Ecto neural progenitor cell (in vitro differentiated cells): ENCODE measurements around the gene NBAS.
"Not testable (repeated sequence)": the region's sequence is repeated elsewhere in the genome, so short reads cannot be mapped to it uniquely, and the experiment has no call there.

Experiments used
- DNase-seq: peaks from one replicate; pipeline ENCODE4 v3.0.0-alpha.2; 2018; ENCODE audit warnings: low spot score

NBAS gene

GRCh38 chr2:15559379-15560139 lies 1.6 kb downstream of the NBAS start:
- DNase-seq, result no peak

DNA sequence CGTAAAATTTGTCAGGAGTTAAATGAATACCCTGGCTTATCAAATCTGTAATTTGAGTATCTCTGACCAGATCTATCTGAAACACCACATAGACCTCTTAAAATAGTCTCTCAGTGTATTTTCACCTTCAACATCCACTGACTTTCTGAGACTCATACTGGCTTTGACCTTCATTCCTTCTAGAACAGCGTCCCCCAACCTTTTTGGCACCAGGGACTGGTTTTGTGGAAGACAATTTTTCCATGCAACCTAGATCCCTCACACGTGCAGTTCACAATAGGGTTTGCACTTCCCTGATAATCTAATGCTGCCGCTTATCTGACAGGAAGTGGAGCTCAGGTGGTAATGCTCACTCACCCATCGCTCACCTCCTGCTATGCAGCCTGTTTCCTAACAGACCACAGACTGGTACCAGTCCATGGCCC lies 3.2 kb downstream of the NBAS start:
- DNase-seq, result no peak

GRCh38 chr2:15556311-15556930 lies 4.7 kb downstream of the NBAS start:
- no peak for DNase-seq

DNA sequence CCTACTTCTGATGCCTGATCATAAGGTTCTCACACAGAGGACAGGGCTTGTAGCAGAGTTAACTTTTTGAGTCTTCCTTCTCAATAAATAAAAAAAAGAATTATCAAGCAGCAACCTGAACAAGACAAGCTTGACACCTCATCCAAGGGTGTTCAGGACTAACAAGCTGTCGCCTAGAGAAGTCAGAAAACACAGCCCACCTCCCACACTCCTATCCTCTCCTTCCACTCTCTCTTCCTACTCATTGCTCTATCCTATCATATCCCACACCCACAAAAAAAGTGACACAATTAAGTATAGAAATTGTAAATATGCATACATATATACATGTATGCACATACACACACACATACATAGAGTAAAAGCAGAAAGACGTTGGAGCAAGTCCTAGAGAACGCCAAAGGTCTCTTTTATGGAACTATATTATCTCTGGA lies 5.4 kb downstream of the NBAS start:
- no peak for DNase-seq

DNA sequence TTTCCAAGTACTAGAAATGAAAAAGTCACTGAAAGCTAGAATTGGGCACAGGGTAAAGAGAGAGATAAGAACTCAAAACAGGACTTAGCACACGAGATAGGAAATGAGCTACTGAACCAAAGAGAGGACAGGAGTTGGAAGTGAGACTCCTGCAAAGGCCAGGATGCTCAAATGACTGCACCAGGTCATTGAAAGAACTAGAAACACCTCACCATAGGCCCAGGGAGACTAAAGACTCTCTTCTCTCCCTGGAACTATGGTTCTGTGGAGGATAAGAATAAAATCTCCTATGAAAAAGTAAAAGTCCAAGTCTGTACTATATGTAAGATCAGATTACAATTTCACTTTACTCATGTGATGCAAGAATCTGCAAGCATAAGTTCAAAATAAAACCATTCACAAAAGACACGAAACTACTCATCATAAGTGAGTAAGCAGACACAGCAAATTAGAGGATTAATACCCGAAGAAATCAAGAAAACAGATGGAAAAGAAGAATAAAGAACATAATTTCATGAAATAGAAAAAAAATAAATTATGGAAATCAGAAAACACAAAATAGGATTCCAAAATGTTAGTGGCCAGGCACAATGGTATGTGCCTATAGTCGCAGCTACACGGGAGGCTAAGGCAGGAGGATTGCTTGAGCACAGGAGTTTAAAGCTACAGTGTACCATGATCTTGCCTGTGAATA lies 6.5 kb downstream of the NBAS start:
- DNase-seq, result no peak

- no peak for DNase-seq
Measured at GRCh38 chr2:15553951-15554350, 7.2 kb downstream of the NBAS start.

GRCh38 chr2:15553519-15553918 lies 7.6 kb downstream of the NBAS start:
- no peak for DNase-seq

GRCh38 chr2:15548974-15549373 lies 12.2 kb downstream of the NBAS start:
- DNase-seq, result no peak

DNA sequence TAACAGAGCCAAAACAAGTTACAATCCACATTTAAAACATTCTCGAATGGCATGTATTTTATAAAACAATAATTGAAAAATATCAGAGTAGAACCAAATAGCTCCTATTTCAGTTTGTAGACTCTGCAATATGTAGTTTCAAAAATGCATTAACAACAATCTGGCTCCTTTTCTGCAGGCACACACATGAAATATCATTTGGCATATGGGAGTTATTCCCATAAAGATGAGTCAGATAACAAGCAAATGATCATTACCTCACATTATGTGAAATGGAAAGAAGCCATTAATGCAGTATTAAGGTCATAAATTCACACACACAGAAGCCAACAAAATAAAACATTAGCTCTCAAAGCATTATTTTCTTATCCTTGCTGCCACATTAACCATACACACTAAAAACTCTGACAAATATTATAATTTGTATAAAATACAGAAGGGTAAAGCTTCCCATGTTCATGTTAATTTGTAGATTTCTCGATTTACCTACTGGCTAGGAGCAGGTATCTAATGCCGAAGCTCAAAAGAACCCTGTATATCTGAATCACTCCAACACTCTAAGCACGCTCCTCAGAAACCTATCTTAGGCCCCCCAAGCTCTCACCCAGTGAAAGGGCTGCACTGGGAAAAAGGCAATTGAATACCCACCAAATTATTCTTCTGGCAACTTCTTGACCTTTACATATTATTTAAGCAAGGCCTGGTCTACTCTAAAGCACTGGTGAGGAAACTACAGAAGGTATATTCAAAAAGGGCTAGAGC lies 13.8 kb downstream of the NBAS start:
- DNase-seq, result no peak

- DNase-seq, result no peak
Measured at GRCh38 chr2:15546297-15547098, 14.6 kb downstream of the NBAS start.

DNA sequence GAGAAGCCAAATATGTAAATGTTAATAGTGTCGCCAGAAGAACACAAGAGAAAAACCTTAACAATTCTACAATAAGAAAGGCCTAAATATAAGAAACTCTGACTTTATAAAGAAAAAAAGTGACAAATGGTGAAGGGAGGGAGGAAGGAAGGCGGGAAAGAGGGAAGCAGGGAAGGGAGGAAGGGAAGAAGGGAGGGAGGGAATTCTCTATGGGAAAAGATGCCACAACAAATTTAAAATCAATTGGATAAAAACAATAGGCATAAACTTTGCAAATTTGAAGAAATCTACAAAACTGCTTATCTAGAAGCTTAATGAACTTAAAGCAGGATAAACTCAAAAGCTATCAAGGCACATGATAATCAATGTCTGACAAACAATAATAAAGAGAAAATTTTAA lies 16.9 kb downstream of the NBAS start:
- DNase-seq, result no peak

- no peak for DNase-seq
Measured at GRCh38 chr2:15543541-15543940, 17.6 kb downstream of the NBAS start.

DNA sequence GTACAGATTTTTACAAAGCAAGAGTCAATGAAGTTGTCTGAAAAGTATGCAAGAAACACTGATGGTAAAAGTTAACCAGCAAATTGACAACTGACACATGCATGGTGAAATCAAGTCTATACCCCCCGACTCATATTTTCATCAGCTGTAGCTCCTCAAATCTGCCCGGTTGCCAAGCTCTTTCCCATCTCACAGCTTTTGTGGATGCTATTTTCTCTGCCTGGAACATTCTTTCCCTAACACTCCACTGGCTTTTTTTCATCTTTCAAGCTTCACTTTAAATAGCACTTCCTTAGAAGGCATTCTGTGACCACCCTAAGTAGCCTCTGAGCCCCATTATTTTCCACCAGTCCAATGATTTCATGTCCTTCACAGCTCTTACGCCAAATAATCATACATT lies 18.1 kb downstream of the NBAS start:
- DNase-seq, result no peak

DNA sequence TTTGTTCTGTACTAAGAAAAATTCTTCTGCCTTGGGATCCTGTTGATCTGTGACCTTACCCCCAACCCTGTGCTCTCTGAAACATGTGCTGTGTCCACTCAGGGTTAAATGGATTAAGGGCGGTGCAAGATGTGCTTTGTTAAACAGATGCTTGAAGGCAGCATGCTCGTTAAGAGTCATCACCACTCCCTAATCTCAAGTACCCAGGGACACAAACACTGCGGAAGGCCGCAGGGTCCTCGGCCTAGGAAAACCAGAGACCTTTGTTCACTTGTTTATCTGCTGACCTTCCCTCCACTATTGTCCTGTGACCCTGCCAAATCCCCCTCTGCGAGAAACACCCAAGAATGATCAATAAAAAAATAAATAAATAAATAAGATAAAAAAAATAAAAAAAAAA lies 18.9 kb downstream of the NBAS start:
- not testable (repeated sequence) for DNase-seq

DNA sequence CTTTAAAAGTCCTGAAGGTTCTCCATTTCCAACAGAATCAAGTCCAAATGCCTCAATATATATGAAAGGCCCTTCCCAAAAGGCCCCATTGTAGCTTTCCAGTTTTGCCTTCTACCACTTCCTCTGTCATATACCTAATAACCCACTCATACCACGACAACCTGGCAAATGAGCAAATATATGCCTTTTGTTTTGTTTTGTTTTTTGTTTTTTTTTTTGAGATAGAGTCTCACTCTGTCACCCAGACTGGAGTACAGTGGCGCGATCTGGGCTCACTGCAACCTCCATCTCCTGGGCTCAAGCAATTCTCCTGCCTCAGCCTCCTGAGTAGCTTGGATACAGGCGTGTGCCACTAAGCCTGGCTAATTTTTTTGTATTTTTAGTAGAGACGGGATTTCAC lies 20.6 kb downstream of the NBAS start:
- DNase-seq, result not testable (repeated sequence)

GRCh38 chr2:15539999-15540398 lies 21.1 kb downstream of the NBAS start:
- no peak for DNase-seq

- no peak for DNase-seq
Measured at GRCh38 chr2:15538792-15539191, 22.3 kb downstream of the NBAS start.

GRCh38 chr2:15533860-15534480 lies 27.2 kb downstream of the NBAS start:
- no peak for DNase-seq

DNA sequence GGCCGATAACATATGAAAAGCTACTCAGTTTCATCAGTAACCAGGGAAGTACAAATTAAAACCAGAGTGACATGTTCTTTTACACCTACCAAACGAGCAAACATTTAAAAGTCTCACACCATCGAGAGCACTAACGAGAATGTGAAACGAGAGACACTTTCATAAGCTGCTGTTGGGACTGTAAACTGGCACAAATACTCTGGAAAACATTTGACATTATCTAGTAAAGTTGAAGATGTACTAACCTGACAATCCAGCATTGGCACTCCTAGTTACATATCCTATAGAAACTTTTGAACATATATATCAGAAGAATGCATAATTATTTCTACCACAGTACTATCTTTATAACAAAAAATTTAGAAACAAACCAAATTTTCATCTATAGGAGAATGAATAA lies 28.1 kb downstream of the NBAS start:
- DNase-seq, result no peak

DNA sequence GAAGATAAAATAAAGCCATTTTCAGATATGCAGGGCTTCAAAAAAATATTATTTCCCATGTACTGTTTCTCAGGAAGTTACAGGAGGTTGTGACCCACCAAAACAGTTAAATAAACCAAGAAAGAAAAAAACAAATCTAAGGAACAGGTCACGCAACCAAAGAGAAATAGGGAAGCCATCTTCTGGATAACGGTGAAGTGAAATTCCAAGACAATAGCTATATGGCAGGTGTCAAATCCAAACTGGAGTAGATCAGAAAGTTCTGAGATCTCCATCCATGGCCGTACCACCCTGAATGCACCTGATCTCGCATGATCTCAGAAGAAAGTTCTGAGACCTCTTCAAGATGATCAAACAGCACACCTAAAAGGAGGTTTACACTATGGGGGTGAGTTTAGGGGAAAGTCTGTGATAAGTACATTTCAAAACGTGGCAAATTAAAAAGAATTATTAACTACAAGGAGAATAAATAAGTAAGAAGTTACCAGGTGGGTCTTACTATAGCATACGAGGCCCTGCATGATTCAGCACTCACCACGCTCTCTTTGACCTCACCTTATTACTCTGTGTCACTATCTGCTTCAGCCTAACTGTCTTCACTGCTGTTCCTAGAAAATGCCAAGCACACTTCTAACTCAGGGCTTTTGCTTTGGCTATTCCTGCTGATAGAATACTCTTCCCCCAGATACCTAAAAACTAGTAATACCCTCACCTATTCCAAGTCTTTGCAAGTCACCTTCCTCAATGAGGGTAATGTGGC lies 29.9 kb downstream of the NBAS start:
- DNase-seq, result no peak
